Renal pelvis (tissue), 4 donors: ENCODE results near the gene ATG16L1. TPM values are rescaled to one million over a fixed set of nuclear protein-coding genes. Genes with fewer than 3 reads are reported as not detected.

Source experiments
- DNase-seq: peaks from one replicate; pipeline ENCODE4 v3.0.0-alpha.2; 2013
- polyA plus RNA-seq, 3 donors: library from polyadenylated mRNA; unstranded; fragments of 120-200 nt; gene quantifications; one replicate each; pipeline ENCODE4 v1.2.1, GENCODE V29; 2013; ENCODE audit not compliant: insufficient read length in 3 of 3

Gene ATG16L1
- polyA plus RNA-seq, 3 donors: 20.6 to 25.1 (median 23.8) TPM

GRCh38 chr2:233256048-233256447 is 4.6 kb downstream of the ATG16L1 start:
- DNase-seq: no peak

- no peak for DNase-seq
Observed at GRCh38 chr2:233258211-233258610, 6.7 kb downstream of the ATG16L1 start.

- DNase-seq: no peak
Observed at GRCh38 chr2:233259730-233260129, 8.3 kb downstream of the ATG16L1 start.

- no peak for DNase-seq
Observed at GRCh38 chr2:233260661-233261060, 9.2 kb downstream of the ATG16L1 start.

GRCh38 chr2:233261819-233262555 is 10.5 kb downstream of the ATG16L1 start:
- no peak for DNase-seq

GRCh38 chr2:233262562-233262961 is 11.1 kb downstream of the ATG16L1 start:
- no peak for DNase-seq

- DNase-seq: no peak
Observed at GRCh38 chr2:233263045-233263570, 11.6 kb downstream of the ATG16L1 start.

- no peak for DNase-seq
Observed at GRCh38 chr2:233264667-233265066, 13.2 kb downstream of the ATG16L1 start.

GRCh38 chr2:233265899-233266431 is 14.5 kb downstream of the ATG16L1 start:
- DNase-seq: no peak

GRCh38 chr2:233266481-233266880 is 15.0 kb downstream of the ATG16L1 start:
- no peak for DNase-seq

- no peak for DNase-seq
Observed at GRCh38 chr2:233267516-233268245, 16.2 kb downstream of the ATG16L1 start.

GRCh38 chr2:233270366-233270765 is 18.9 kb downstream of the ATG16L1 start:
- DNase-seq: no peak

GRCh38 chr2:233270951-233271350 is 19.5 kb downstream of the ATG16L1 start:
- DNase-seq: no peak

GRCh38 chr2:233271693-233272092 is 20.2 kb downstream of the ATG16L1 start:
- DNase-seq: no peak

- DNase-seq: no peak
Observed at GRCh38 chr2:233273120-233273519, 21.6 kb downstream of the ATG16L1 start.

GRCh38 chr2:233275223-233275622 is 23.8 kb downstream of the ATG16L1 start:
- no peak for DNase-seq

- no peak for DNase-seq
Observed at GRCh38 chr2:233278921-233279320, 27.4 kb downstream of the ATG16L1 start.

- DNase-seq: no peak
Observed at GRCh38 chr2:233280114-233280693, 28.7 kb downstream of the ATG16L1 start.

GRCh38 chr2:233281553-233281952 is 30.1 kb downstream of the ATG16L1 start:
- no peak for DNase-seq

GRCh38 chr2:233281992-233282603 is 30.6 kb downstream of the ATG16L1 start:
- no peak for DNase-seq

- no peak for DNase-seq
Observed at GRCh38 chr2:233285921-233286320, 34.4 kb downstream of the ATG16L1 start.

- no peak for DNase-seq
Observed at GRCh38 chr2:233287871-233288270, 36.4 kb downstream of the ATG16L1 start.
